Fibroblast of pulmonary artery (primary cell): Measurements from ENCODE around the gene KMT5B.
A peak's percentile ranks its signal among the peaks of the same experiment; 100 is the strongest.

Experiments
- DNase-seq: peaks from one replicate; pipeline ENCODE4 v3.0.0-alpha.2; 2010; ENCODE audit warnings: low read depth
- H3K4me3 ChIP-seq: replicated peaks from 2 replicates; pipeline ENCODE4 v1.5.1; 2011; ENCODE audit warnings: low read depth, mild to moderate bottlenecking, control low read depth, low read length, moderate library complexity
- CTCF ChIP-seq: IDR thresholded peaks from 2 replicates; pipeline ENCODE4 v1.5.1; 2011; ENCODE audit warnings: mild to moderate bottlenecking, control low read depth, low read length, inconsistent platforms; ENCODE audit errors: missing control alignments

KMT5B gene

GRCh38 chr11:68213135-68213515 is at the start of gene KMT5B:
KMT5B (minus strand) TSS chr11:68213296; CDS start chr11:68190076, 23,220 bp downstream.
- TF ChIP-seq CTCF, result no peak
- DNase-seq, result peak; percentile 68
- H3K4me3 ChIP-seq, result peak within 1 kb of the TSS; percentile 94

- DNase-seq, result no peak
- no peak overlapping the region for H3K4me3 ChIP-seq
- no peak for TF ChIP-seq CTCF
These were observed 49.4 kb upstream of the KMT5B start for GRCh38 chr11:68262544-68262827.

GRCh38 chr11:68261749-68262543 is 48.9 kb upstream of the KMT5B start:
- TF ChIP-seq CTCF, result no peak
- no peak for DNase-seq
- H3K4me3 ChIP-seq, result no peak overlapping the region

- no peak for TF ChIP-seq CTCF
- H3K4me3 ChIP-seq, result no peak overlapping the region
- no peak for DNase-seq
These were observed 47.9 kb upstream of the KMT5B start for GRCh38 chr11:68261006-68261405.

- H3K4me3 ChIP-seq, result no peak overlapping the region
- no peak for TF ChIP-seq CTCF
- no peak for DNase-seq
These were observed 47.4 kb upstream of the KMT5B start for GRCh38 chr11:68260484-68260883.

GRCh38 chr11:68259122-68259959 is 46.2 kb upstream of the KMT5B start:
- TF ChIP-seq CTCF, result no peak
- DNase-seq, result no peak
- no peak overlapping the region for H3K4me3 ChIP-seq
